GM23248 (cell line): ENCODE measurements around the gene TRPV4. TPM values are rescaled to one million over a fixed set of nuclear protein-coding genes. Genes with fewer than 3 reads are reported as not detected.

Experiments
- DNase-seq: peaks from one replicate; pipeline ENCODE4 v3.0.0-alpha.2; 2015
- H2AFZ ChIP-seq: fragments of 200-600 bp; sonication (generic); 2 replicates; pipeline ENCODE4 v1.6.1; 2016; ENCODE audit warnings: antibody characterized with exemption
- H3F3A ChIP-seq: fragments of 200-600 bp; sonication (generic); 2 replicates; pipeline ENCODE4 v1.6.1; 2016; ENCODE audit warnings: mild to moderate bottlenecking, antibody characterized with exemption, mixed run types; ENCODE audit not compliant: insufficient read depth
- H3K27ac ChIP-seq: fragments of 200-600 bp; sonication (generic); 2 replicates; pipeline ENCODE4 v1.5.1; 2016; ENCODE audit warnings: mild to moderate bottlenecking
- H3K27me3 ChIP-seq: fragments of 200-600 bp; sonication (generic); replicated peaks from 2 replicates; pipeline ENCODE4 v1.6.1; 2016; ENCODE audit warnings: mild to moderate bottlenecking; ENCODE audit not compliant: insufficient read depth
- H3K36me3 ChIP-seq: fragments of 200-600 bp; sonication (generic); 2 replicates; pipeline ENCODE4 v1.6.1; 2016; ENCODE audit warnings: low read depth, mild to moderate bottlenecking
- H3K4me1 ChIP-seq: fragments of 200-600 bp; sonication (generic); 2 replicates; pipeline ENCODE4 v1.6.1; 2016; ENCODE audit warnings: mild to moderate bottlenecking; ENCODE audit not compliant: insufficient read depth
- H3K4me2 ChIP-seq: fragments of 200-600 bp; sonication (generic); one replicate; pipeline ENCODE4 v1.6.1; 2016; ENCODE audit warnings: mild to moderate bottlenecking; ENCODE audit not compliant: unreplicated experiment
- H3K4me3 ChIP-seq: fragments of 200-600 bp; sonication (generic); 2 replicates; pipeline ENCODE4 v1.5.1; 2016; ENCODE audit warnings: mild to moderate bottlenecking
- H3K79me2 ChIP-seq: fragments of 200-600 bp; sonication (generic); 2 replicates; pipeline ENCODE4 v1.6.1; 2016; ENCODE audit warnings: mild to moderate bottlenecking; ENCODE audit not compliant: insufficient read depth
- H3K9ac ChIP-seq: fragments of 200-600 bp; sonication (generic); 2 replicates; pipeline ENCODE4 v1.6.1; 2016; ENCODE audit warnings: mild to moderate bottlenecking
- H3K9me2 ChIP-seq: fragments of 200-600 bp; sonication (generic); 2 replicates; pipeline ENCODE4 v1.6.1; 2016; ENCODE audit warnings: mixed run types, mild to moderate bottlenecking, moderate library complexity; ENCODE audit not compliant: insufficient read depth
- H3K9me3 ChIP-seq: fragments of 200-600 bp; sonication (generic); one replicate; pipeline ENCODE4 v1.6.1; 2017; ENCODE audit warnings: low read depth
- H4K20me1 ChIP-seq: fragments of 200-600 bp; sonication (generic); 2 replicates; pipeline ENCODE4 v1.6.0; 2016; ENCODE audit not compliant: insufficient read depth
- EZH2 ChIP-seq: fragments of 200-600 bp; sonication (generic); IDR thresholded peaks from 2 replicates; pipeline ENCODE4 v1.6.1; 2018; ENCODE audit warnings: antibody characterized with exemption, mild to moderate bottlenecking; ENCODE audit not compliant: insufficient read depth, poor library complexity, severe bottlenecking
- EZH2phosphoT487 ChIP-seq: fragments of 200-600 bp; sonication (generic); IDR thresholded peaks from 2 replicates; pipeline ENCODE4 v1.6.1; 2018; ENCODE audit warnings: antibody characterized with exemption, moderate library complexity, mild to moderate bottlenecking, low read depth; ENCODE audit not compliant: insufficient read depth
- WGBS, 2 experiments: methylation state at CpG; one replicate each; pipeline ENCODE4 v1.1.6; 2015 to 2017; ENCODE audit warnings: low lambda C conversion rate in 2 of 2, low coverage in 1 of 2; ENCODE audit errors: missing lambda C conversion rate in 2 of 2; 5-methylcytosine and 5-hydroxymethylcytosine counted together
- in situ Hi-C: fragments of 300-500 bp; cut with MboI; formaldehyde crosslinking; loops from 2 replicates; pipeline ENCODE4 v1.15.0; 2020
- polyA plus RNA-seq: library from polyadenylated mRNA; unstranded; fragments of >200 nt; fragmentation: Nextera tagmentation; extraction: Ambion mirVana; gene quantifications from 2 replicates; pipeline ENCODE4 v1.2.1, GENCODE V29; 2016
- total RNA-seq: library from RNA; depleted of rRNA; stranded (reverse); fragments of >200 nt; shearing (Covaris generic); gene quantifications from 2 replicates; pipeline ENCODE4 v1.2.3, GENCODE V29; 2014

Gene TRPV4
- total and polyA plus RNA-seq, 2 experiments from 2014 or later, result 0.65 to 2.6 TPM

DNA sequence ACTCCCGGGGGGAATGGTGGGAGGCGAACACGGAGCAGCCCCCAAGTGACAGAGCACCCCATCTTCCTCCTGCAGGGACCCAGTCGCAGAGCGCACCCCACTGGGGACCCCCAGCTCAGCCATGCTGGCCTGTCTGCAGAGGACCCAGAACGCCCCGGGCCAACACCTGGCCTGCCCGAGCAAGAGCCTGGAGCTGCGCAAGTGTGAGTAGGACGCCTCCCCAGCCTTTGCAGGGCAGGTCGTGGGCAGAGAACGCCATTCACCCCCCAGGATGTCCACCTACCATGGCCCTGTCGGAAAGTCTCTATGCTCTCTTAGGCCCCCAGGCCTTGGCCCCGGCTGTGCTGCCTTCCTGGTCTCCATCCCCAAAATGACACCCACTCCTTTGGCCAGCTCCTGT lies 89.2 kb downstream of the TRPV4 start:
- Histone ChIP-seq H2AFZ (no peak overlapping the region), H3K79me2 (no peaks in the 10 kb centered on the region), H3K9ac (no peak overlapping the region), H3F3A (no peaks in the 10 kb centered on the region), H3K27me3 (peaks cover 9% of the 10 kb centered on the region; the same call in 1 of the 2 replicates), H3K4me3 (no peak overlapping the region), H4K20me1 (no peaks in the 10 kb centered on the region), H3K9me3 (no peaks in the 10 kb centered on the region), H3K27ac (no peak overlapping the region), H3K36me3 (no peaks in the 10 kb centered on the region), H3K4me2 (no peak overlapping the region), H3K9me2 (no peaks in the 10 kb centered on the region), H3K4me1 (no peaks in the 10 kb centered on the region)
- TF ChIP-seq EZH2 (no peak), EZH2phosphoT487 (no peak)
- no peak for DNase-seq
- 70 to 78% methylated on average over 13 to 14 of the region's 14 CpGs for WGBS, 2 experiments
- in situ Hi-C loops, result no loop called here

DNA sequence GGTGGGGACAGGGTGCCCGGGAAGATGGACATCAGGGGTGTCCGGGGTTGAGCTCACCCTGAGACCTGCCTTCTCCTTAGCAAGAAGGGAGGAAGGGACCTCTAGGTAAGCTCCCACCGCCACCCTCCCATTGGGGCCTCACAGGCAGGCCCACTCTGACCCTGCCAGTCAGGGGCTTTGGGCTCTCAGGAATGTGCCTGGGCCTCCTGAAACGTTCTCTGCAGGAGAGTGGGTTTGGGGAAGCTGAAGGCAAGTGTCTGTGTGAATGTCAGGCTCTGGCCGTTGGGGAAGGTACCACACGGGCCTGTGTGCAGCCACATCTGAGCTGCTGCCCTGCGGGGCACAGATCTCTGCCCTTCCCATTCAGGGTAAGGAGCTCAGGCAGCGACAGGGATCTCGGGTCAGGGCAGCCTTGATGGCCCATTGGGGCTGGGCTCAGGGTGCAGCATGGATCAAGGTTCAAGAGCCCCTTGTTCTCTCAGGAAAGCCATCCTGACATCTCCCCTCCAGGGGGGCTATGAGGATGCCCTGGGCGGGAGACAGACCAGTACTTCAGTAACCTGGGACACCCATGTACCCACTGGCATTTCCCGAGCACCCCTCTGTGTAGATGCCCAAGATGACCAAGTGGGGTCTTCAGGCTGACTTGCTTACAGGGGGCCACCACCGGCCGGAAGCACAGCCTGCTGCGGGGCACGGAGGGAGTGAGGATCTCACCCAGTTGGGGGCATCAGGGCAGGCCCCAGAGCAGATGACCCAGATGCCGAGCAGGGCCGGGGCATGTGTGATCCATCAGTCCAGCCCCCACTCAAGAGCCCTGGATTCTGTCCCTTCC lies 89.9 kb downstream of the TRPV4 start:
- no peaks in the 10 kb centered on the region for H3K36me3 ChIP-seq
- TF ChIP-seq EZH2, result no peak
- TF ChIP-seq EZH2phosphoT487, result no peak
- H3K4me1 ChIP-seq, result no peaks in the 10 kb centered on the region
- no peaks in the 10 kb centered on the region for H4K20me1 ChIP-seq
- no peak overlapping the region for H3K4me3 ChIP-seq
- H3K27me3 ChIP-seq, result peaks cover 2% of the 10 kb centered on the region; the same call in 1 of the 2 replicates
- H2AFZ ChIP-seq, result no peak overlapping the region
- DNase-seq, result no peak
- in situ Hi-C loops, result no loop called here
- no peak overlapping the region for H3K27ac ChIP-seq
- H3K9me3 ChIP-seq, result no peaks in the 10 kb centered on the region
- no peaks in the 10 kb centered on the region for H3K9me2 ChIP-seq
- H3K9ac ChIP-seq, result no peak overlapping the region
- WGBS, 2 experiments, result 68 to 69% methylated on average over 16 to 17 of the region's 17 CpGs
- H3F3A ChIP-seq, result no peaks in the 10 kb centered on the region
- no peaks in the 10 kb centered on the region for H3K79me2 ChIP-seq
- no peak overlapping the region for H3K4me2 ChIP-seq

DNA sequence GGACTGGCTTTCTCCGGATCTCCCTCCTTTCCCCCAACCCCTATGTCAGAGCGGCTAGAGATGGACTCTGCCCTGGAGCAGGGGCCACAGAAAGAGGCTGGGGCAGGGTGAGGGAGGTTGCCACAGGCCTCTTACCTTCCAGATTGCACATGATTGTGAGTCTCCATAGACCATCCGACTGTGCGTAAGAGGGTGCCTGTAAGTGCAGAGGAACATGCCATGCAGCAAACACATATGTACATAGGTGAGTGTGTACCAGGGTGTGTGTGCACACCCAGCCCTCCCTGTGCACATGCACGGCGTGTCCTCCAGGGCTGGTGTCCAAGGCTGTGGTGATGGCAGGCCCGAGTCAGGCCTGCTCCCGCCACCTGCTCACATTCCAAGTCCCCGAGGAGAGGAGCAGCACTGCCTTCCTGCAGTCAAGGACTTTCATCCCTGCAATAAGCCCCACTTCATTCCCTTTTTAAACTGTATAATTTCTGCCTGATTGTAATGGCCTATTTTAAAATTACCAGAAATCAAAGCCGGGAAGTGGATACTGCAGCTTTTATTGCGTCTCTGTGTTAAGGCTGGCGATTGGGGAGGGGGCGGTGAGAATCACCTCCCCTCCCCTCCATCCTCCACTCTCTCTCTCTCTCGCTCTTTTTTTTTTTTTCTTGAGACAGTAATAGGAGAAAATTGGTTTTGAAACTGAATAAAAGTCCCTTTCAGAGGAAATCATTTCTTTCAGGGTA lies 91.1 kb downstream of the TRPV4 start:
- DNase-seq, result no peak
- H3K36me3 ChIP-seq, result no peaks in the 10 kb centered on the region
- H4K20me1 ChIP-seq, result no peaks in the 10 kb centered on the region
- H3F3A ChIP-seq, result no peaks in the 10 kb centered on the region
- H3K27me3 ChIP-seq, result no peaks in the 10 kb centered on the region
- WGBS, 2 experiments, result 66 to 67% methylated on average over 14 of the region's 14 CpGs
- no peak for TF ChIP-seq EZH2phosphoT487
- no peak for TF ChIP-seq EZH2
- no peak overlapping the region for H3K4me3 ChIP-seq
- no peaks in the 10 kb centered on the region for H3K9me3 ChIP-seq
- in situ Hi-C loops, result no loop called here
- no peaks in the 10 kb centered on the region for H3K79me2 ChIP-seq
- H3K9ac ChIP-seq, result no peak overlapping the region
- H3K4me2 ChIP-seq, result no peak overlapping the region
- no peak overlapping the region for H2AFZ ChIP-seq
- no peaks in the 10 kb centered on the region for H3K9me2 ChIP-seq
- H3K27ac ChIP-seq, result no peak overlapping the region
- no peaks in the 10 kb centered on the region for H3K4me1 ChIP-seq

GRCh38 chr12:109741286-109741969 lies 91.8 kb downstream of the TRPV4 start:
- H4K20me1 ChIP-seq, result no peaks in the 10 kb centered on the region
- no peak overlapping the region for H3K9ac ChIP-seq
- no peak for DNase-seq
- TF ChIP-seq EZH2, result no peak
- TF ChIP-seq EZH2phosphoT487, result no peak
- no peaks in the 10 kb centered on the region for H3K9me3 ChIP-seq
- no peak overlapping the region for H3K4me3 ChIP-seq
- no peaks in the 10 kb centered on the region for H3F3A ChIP-seq
- H3K27me3 ChIP-seq, result no peaks in the 10 kb centered on the region
- H3K27ac ChIP-seq, result no peak overlapping the region
- H3K36me3 ChIP-seq, result no peaks in the 10 kb centered on the region
- no peak overlapping the region for H3K4me2 ChIP-seq
- no peaks in the 10 kb centered on the region for H3K4me1 ChIP-seq
- in situ Hi-C loops, result no loop called here
- no peaks in the 10 kb centered on the region for H3K79me2 ChIP-seq
- 48 to 57% methylated on average over 4 of the region's 4 CpGs for WGBS, 2 experiments
- no peak overlapping the region for H2AFZ ChIP-seq
- H3K9me2 ChIP-seq, result no peaks in the 10 kb centered on the region
